Measurements from ENCODE around the gene WDR7. TPM values are rescaled to one million over a fixed set of nuclear protein-coding genes. Genes with fewer than 3 reads are reported as not detected.

Gene WDR7
- total and polyA plus RNA-seq, 9 of the 15 experiments (the other 6 are each of a cell fraction or from before 2014, with no cell fraction given) = 1.4 to 9.4 (median 5.3) TPM

DNA sequence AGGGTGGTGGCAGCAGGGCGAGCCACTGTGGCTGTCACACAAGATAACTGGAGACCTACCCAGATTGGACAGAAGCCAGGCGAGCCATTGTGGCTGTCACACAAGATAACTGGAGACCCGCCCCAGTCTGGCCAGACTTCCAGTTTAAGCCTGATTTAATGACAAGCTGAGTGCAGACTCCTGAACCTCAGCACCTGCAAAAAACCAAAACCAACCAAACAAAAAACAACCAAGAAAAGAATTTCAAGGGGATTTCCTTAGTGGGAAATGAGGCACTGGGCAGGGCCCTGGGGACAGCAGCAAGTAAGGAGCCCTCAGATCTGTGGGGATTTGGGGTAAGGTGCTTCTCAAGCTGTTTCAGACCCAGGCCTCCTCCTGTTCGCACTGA lies 400.5 kb downstream of the WDR7 start (continued):
- TF ChIP-seq, protein P1, sequence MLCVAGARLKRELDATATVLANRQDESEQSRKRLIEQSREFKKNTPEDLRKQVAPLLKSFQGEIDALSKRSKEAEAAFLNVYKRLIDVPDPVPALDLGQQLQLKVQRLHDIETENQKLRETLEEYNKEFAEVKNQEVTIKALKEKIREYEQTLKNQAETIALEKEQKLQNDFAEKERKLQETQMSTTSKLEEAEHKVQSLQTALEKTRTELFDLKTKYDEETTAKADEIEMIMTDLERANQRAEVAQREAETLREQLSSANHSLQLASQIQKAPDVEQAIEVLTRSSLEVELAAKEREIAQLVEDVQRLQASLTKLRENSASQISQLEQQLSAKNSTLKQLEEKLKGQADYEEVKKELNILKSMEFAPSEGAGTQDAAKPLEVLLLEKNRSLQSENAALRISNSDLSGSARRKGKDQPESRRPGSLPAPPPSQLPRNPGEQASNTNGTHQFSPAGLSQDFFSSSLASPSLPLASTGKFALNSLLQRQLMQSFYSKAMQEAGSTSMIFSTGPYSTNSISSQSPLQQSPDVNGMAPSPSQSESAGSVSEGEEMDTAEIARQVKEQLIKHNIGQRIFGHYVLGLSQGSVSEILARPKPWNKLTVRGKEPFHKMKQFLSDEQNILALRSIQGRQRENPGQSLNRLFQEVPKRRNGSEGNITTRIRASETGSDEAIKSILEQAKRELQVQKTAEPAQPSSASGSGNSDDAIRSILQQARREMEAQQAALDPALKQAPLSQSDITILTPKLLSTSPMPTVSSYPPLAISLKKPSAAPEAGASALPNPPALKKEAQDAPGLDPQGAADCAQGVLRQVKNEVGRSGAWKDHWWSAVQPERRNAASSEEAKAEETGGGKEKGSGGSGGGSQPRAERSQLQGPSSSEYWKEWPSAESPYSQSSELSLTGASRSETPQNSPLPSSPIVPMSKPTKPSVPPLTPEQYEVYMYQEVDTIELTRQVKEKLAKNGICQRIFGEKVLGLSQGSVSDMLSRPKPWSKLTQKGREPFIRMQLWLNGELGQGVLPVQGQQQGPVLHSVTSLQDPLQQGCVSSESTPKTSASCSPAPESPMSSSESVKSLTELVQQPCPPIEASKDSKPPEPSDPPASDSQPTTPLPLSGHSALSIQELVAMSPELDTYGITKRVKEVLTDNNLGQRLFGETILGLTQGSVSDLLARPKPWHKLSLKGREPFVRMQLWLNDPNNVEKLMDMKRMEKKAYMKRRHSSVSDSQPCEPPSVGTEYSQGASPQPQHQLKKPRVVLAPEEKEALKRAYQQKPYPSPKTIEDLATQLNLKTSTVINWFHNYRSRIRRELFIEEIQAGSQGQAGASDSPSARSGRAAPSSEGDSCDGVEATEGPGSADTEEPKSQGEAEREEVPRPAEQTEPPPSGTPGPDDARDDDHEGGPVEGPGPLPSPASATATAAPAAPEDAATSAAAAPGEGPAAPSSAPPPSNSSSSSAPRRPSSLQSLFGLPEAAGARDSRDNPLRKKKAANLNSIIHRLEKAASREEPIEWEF (CRISPR knock-in tag; IDR thresholded peaks at IDR 0.05) = no peak
- TF ChIP-seq, protein P2, sequence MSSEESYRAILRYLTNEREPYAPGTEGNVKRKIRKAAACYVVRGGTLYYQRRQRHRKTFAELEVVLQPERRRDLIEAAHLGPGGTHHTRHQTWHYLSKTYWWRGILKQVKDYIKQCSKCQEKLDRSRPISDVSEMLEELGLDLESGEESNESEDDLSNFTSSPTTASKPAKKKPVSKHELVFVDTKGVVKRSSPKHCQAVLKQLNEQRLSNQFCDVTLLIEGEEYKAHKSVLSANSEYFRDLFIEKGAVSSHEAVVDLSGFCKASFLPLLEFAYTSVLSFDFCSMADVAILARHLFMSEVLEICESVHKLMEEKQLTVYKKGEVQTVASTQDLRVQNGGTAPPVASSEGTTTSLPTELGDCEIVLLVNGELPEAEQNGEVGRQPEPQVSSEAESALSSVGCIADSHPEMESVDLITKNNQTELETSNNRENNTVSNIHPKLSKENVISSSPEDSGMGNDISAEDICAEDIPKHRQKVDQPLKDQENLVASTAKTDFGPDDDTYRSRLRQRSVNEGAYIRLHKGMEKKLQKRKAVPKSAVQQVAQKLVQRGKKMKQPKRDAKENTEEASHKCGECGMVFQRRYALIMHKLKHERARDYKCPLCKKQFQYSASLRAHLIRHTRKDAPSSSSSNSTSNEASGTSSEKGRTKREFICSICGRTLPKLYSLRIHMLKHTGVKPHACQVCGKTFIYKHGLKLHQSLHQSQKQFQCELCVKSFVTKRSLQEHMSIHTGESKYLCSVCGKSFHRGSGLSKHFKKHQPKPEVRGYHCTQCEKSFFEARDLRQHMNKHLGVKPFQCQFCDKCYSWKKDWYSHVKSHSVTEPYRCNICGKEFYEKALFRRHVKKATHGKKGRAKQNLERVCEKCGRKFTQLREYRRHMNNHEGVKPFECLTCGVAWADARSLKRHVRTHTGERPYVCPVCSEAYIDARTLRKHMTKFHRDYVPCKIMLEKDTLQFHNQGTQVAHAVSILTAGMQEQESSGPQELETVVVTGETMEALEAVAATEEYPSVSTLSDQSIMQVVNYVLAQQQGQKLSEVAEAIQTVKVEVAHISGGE (CRISPR knock-in tag; IDR thresholded peaks at IDR 0.05) = peak in 1 of 3 experiments; percentile 57; a peak in 1 of 6 replicates
- TF ChIP-seq, protein P3, sequence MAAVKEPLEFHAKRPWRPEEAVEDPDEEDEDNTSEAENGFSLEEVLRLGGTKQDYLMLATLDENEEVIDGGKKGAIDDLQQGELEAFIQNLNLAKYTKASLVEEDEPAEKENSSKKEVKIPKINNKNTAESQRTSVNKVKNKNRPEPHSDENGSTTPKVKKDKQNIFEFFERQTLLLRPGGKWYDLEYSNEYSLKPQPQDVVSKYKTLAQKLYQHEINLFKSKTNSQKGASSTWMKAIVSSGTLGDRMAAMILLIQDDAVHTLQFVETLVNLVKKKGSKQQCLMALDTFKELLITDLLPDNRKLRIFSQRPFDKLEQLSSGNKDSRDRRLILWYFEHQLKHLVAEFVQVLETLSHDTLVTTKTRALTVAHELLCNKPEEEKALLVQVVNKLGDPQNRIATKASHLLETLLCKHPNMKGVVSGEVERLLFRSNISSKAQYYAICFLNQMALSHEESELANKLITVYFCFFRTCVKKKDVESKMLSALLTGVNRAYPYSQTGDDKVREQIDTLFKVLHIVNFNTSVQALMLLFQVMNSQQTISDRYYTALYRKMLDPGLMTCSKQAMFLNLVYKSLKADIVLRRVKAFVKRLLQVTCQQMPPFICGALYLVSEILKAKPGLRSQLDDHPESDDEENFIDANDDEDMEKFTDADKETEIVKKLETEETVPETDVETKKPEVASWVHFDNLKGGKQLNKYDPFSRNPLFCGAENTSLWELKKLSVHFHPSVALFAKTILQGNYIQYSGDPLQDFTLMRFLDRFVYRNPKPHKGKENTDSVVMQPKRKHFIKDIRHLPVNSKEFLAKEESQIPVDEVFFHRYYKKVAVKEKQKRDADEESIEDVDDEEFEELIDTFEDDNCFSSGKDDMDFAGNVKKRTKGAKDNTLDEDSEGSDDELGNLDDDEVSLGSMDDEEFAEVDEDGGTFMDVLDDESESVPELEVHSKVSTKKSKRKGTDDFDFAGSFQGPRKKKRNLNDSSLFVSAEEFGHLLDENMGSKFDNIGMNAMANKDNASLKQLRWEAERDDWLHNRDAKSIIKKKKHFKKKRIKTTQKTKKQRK (IDR thresholded peaks at IDR 0.05; ENCODE audit: borderline replicate concordance, low read depth, low read length) = no peak
- TF ChIP-seq GTF2F1 (IDR thresholded peaks at IDR 0.05; ENCODE audit: low read depth, low read length) (no peak), CCAR2 (IDR thresholded peaks at IDR 0.05; ENCODE audit: low read depth, low read length) (no peak), KLF16 (IDR thresholded peaks at IDR 0.05) (peak; percentile 87), RCOR1 (IDR thresholded peaks at IDR 0.05; ENCODE audit: borderline replicate concordance in 1 of 2, low read depth in 2 of 2, low read length in 2 of 2) (peak; percentile 68 to 95; a peak in 3 of 4 replicates), ZFX (CRISPR knock-in tag; IDR thresholded peaks at IDR 0.05) (no peak), KLF10 (CRISPR knock-in tag; IDR thresholded peaks at IDR 0.05) (no peak), LARP7 (IDR thresholded peaks at IDR 0.05) (no peak), TRIM28 (IDR thresholded peaks at IDR 0.05) (no peak), ERF (CRISPR knock-in tag; IDR thresholded peaks at IDR 0.05) (no peak)
- TF ChIP-seq, protein P4, sequence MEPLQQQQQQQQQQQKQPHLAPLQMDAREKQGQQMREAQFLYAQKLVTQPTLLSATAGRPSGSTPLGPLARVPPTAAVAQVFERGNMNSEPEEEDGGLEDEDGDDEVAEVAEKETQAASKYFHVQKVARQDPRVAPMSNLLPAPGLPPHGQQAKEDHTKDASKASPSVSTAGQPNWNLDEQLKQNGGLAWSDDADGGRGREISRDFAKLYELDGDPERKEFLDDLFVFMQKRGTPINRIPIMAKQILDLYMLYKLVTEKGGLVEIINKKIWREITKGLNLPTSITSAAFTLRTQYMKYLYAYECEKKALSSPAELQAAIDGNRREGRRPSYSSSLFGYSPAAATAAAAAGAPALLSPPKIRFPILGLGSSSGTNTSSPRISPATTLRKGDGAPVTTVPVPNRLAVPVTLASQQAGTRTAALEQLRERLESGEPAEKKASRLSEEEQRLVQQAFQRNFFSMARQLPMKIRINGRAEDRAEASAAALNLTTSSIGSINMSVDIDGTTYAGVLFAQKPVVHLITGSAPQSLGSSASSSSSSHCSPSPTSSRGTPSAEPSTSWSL (CRISPR knock-in tag; IDR thresholded peaks at IDR 0.05; ENCODE audit: borderline replicate concordance) = no peak

Data from K562 (cell line).